D721Med (cell line): ENCODE results near the gene ZNF280D.

Experiments used
- DNase-seq: peaks from one replicate; pipeline ENCODE4 v3.0.0; 2011; ENCODE audit warnings: low spot score; ENCODE audit not compliant: insufficient read length
- FAIRE-seq: peaks from 2 replicates; lab custom pipeline; 2011; peaks lifted over from hg19 to GRCh38; lab: Jason Lieb, UNC
- CTCF ChIP-seq: IDR thresholded peaks from 2 replicates; pipeline ENCODE4 v1.5.1; 2012; ENCODE audit warnings: mild to moderate bottlenecking, control low read depth; ENCODE audit not compliant: insufficient read depth; ENCODE audit errors: missing control alignments

The ZNF280D gene

GRCh38 chr15:56752986-56753385 is 19.7 kb upstream of the ZNF280D start:
- TF ChIP-seq CTCF: no peak
- DNase-seq (no peak), FAIRE-seq (no peak)

- no peak for DNase-seq
- no peak for FAIRE-seq
- no peak for TF ChIP-seq CTCF
Measured at GRCh38 chr15:56749982-56750381, 16.7 kb upstream of the ZNF280D start.

DNA sequence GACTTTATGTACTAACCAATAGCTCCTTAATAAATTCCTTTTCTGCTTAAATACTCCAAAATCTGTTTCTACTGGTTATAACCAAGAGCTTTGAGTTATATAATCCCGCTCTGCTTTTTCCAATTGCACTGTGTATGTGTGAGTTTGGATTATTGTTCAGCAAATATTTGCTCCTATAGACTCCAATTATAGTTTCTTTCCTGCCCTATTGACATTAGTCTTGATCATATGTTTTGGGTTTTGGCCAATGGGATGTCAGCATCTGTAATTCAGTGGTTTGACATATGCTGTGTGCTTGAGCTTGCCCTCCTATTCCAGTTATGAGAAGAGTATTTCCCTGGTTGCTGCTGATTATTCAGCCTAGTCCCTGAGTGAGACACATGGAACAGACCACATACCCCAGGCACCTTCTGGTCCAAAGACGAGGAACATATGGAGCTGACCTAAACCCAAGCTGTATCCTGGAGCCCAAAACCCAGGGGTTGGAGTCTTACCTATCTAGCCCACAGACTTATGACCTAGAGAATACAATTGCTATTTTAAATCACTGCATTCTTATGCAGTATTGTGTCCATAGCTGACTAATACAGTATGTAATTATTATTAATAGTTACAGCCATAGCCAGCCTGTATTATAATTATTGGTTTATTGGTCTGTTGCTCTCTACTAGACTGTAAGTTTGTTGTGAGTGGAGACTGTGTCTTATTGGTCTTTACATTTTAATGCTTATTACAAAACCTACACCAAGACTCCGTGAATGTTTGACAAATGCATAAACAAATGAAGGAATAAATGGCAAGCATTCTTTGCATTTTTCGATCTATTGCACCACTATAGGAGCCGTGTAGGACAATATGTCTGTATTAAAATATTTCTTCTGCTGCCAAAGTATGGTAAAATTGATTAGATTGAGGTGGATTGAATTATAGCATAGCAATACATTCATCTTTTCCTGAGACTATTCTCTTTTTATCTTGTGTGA is 11.7 kb upstream of the ZNF280D start:
- no peak for TF ChIP-seq CTCF
- no peak for DNase-seq
- no peak for FAIRE-seq

GRCh38 chr15:56741541-56741940 is 8.2 kb upstream of the ZNF280D start:
- FAIRE-seq: no peak
- DNase-seq: no peak
- TF ChIP-seq CTCF: no peak

DNA sequence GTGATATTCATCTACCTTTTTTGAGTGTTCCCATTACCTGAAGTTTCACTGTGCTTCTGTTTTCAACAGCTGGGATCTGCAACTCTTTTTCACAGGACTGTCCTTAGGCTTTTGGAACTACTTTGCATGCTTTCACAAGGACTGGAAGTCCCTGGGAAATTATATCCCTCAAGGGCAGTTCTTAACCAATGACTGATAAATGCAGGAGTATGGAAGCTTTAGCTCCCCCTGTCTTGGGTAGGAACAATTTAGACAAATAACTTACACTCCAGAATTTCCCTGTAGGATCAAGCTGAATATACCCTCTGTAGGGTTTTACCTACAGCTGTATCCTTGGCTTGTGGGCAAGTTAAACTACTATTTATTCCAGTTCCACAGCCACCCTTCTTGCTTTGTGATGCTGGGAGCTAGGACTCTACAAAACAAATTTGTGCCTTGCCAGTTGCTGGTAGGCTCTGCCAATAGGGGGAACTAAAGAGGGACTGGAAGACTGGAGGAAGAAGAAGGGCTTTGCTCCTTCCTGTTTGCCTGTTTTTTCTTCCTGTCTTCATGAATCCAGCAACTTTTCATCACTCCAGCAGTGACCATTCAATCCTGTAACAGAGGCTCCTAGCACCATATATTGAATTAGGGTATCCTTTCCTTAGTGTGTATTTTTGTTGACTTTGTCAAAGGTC is 6.8 kb upstream of the ZNF280D start:
- TF ChIP-seq CTCF: no peak
- FAIRE-seq (no peak), DNase-seq (no peak)

DNA sequence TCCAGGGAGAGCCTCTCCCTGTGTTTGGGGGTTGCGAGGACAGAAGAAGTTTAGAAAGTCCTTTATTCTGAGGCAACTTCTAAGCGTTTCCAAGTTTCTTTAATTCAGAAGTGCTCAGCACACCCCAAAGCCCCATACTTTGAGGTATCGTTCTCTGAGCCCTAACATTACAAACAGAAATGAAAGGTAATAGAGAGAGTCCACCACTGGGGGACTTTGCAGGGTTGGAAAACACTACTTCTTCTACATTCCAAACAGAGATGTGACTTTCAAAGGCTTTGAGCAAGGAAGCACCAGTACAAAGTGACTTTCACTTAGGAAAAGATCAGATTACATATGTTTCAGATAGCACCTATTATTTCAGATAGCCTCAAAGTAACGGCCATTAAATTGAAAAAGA is 6.2 kb upstream of the ZNF280D start:
- DNase-seq: no peak
- FAIRE-seq: no peak
- no peak for TF ChIP-seq CTCF

- FAIRE-seq (no peak), DNase-seq (no peak)
- no peak for TF ChIP-seq CTCF
Measured at GRCh38 chr15:56737791-56738190, 4.5 kb upstream of the ZNF280D start.
